Thyroid gland (tissue), 4 donors: ENCODE measurements around the gene RTF1. TPM values are rescaled to one million over a fixed set of nuclear protein-coding genes. Genes with fewer than 3 reads are reported as not detected.

Experiments used
- DNase-seq, 2 donors: peaks; one replicate each; pipeline ENCODE4 v3.0.0-alpha.2; 2019
- H3K27ac ChIP-seq, 3 donors: fragments of 200-600 bp; sonication (generic); 1 replicate in 2 of 3; 2 replicates in 1 of 3; pipeline ENCODE4 v1.5.1; 2016 to 2019; ENCODE audit warnings: mild to moderate bottlenecking in 1 of 3, moderate library complexity in 1 of 3
- H3K27me3 ChIP-seq: fragments of 200-600 bp; sonication (generic); one replicate; pipeline ENCODE4 v1.5.1; 2019
- H3K36me3 ChIP-seq, 2 donors: fragments of 200-600 bp; sonication (generic); one replicate each; pipeline ENCODE4 v1.5.1; 2016 to 2019
- H3K4me1 ChIP-seq, 2 donors: fragments of 200-600 bp; sonication (generic); one replicate each; pipeline ENCODE4 v1.5.1; 2017 to 2019
- H3K4me3 ChIP-seq, 3 donors: fragments of 200-600 bp; sonication (generic); replicated peaks in 1 of 3; 1 replicate in 2 of 3; 2 replicates in 1 of 3; pipeline ENCODE4 v1.5.1; 2016; ENCODE audit warnings: mild to moderate bottlenecking in 1 of 3
- H3K9me3 ChIP-seq: fragments of 200-600 bp; sonication (generic); one replicate; pipeline ENCODE4 v1.5.1; 2017
- CTCF ChIP-seq, 6 experiments: fragments of 200-600 bp in 3 of 6; fragments of 450-650 bp in 3 of 6; sonication (generic) in 3 of 6; IDR thresholded peaks; one replicate each; pipeline ENCODE4 v1.5.1; 2016 to 2019; ENCODE audit warnings: antibody characterized with exemption in 6 of 6, mild to moderate bottlenecking in 2 of 6, inconsistent platforms in 1 of 6, moderate library complexity in 1 of 6
- POLR2A ChIP-seq, 2 donors: fragments of 450-650 bp; IDR thresholded peaks; one replicate each; pipeline ENCODE4 v1.6.1; 2017; ENCODE audit warnings: antibody characterized with exemption in 2 of 2, mild to moderate bottlenecking in 2 of 2, moderate library complexity in 1 of 2
- WGBS, 2 donors: methylation state at CpG; one replicate each; pipeline ENCODE4 v1.1.5; 2017; 5-methylcytosine and 5-hydroxymethylcytosine counted together
- intact Hi-C: fragments of 100-400 bp; cut with DNase I; formaldehyde crosslinking; loops from one replicate; pipeline ENCODE4 v1.15.1; 2023
- total RNA-seq, 4 donors: library from RNA; depleted of rRNA; stranded (reverse); fragments of >200 nt; gene quantifications; one replicate each; pipeline ENCODE4 v1.2.3, GENCODE V29; 2016

The RTF1 gene
- total RNA-seq, 4 donors from 2014 or later = 26.6 to 37.4 (median 35.4) TPM

GRCh38 chr15:41503669-41504010, 86.7 kb downstream of the RTF1 start:
- intact Hi-C loops = no loop called here
- Histone ChIP-seq H3K27me3 (no peaks in the 10 kb centered on the region), H3K4me3 (no peak overlapping the region), H3K9me3 (no peaks in the 10 kb centered on the region), H3K27ac (no peak overlapping the region), H3K4me1 (peaks cover 17 to 23% of the 10 kb centered on the region in 2 donors), H3K36me3 (no peaks in the 10 kb centered on the region)
- TF ChIP-seq POLR2A (IDR thresholded peaks at IDR 0.05) = no peak
- TF ChIP-seq CTCF (IDR thresholded peaks at IDR 0.05) = no peak
- WGBS, 2 donors = 77 to 94% methylated on average over 4 to 5 of the region's 5 CpGs
- DNase-seq = no peak

- Histone ChIP-seq H3K27me3 (no peaks in the 10 kb centered on the region), H3K4me3 (no peak overlapping the region), H3K27ac (no peak overlapping the region), H3K9me3 (no peaks in the 10 kb centered on the region), H3K4me1 (peaks cover 17 to 23% of the 10 kb centered on the region in 2 donors), H3K36me3 (no peaks in the 10 kb centered on the region)
- intact Hi-C loops = no loop called here
- TF ChIP-seq CTCF (IDR thresholded peaks at IDR 0.05) = no peak
- no peak for TF ChIP-seq POLR2A (IDR thresholded peaks at IDR 0.05)
- 90 to 94% methylated on average over 12 to 13 of the region's 13 CpGs for WGBS, 2 donors
- DNase-seq = no peak
These were observed 88.0 kb downstream of the RTF1 start for GRCh38 chr15:41504751-41505492.

- TF ChIP-seq CTCF (IDR thresholded peaks at IDR 0.05) = no peak
- no peak for TF ChIP-seq POLR2A (IDR thresholded peaks at IDR 0.05)
- intact Hi-C loops = no loop called here
- Histone ChIP-seq H3K4me3 (no peak overlapping the region), H3K36me3 (no peaks in the 10 kb centered on the region), H3K9me3 (no peaks in the 10 kb centered on the region), H3K27me3 (no peaks in the 10 kb centered on the region), H3K27ac (no peak overlapping the region), H3K4me1 (peaks cover 17 to 23% of the 10 kb centered on the region in 2 donors)
- no peak for DNase-seq
- 92 to 94% methylated on average over 3 to 4 of the region's 4 CpGs for whole genome bisulfite sequencing, 2 donors
These were observed 88.9 kb downstream of the RTF1 start for GRCh38 chr15:41505776-41506175.

GRCh38 chr15:41506796-41507341, 90.0 kb downstream of the RTF1 start:
- H3K9me3 ChIP-seq = no peaks in the 10 kb centered on the region
- H3K4me1 ChIP-seq = peaks cover 16 to 23% of the 10 kb centered on the region in 2 donors
- peaks cover 3% of the 10 kb centered on the region for H3K27me3 ChIP-seq
- 79 to 84% methylated on average over 10 of the region's 10 CpGs for WGBS, 2 donors
- no peak for DNase-seq
- H3K4me3 ChIP-seq = no peak overlapping the region
- no peak overlapping the region for H3K27ac ChIP-seq
- TF ChIP-seq CTCF (IDR thresholded peaks at IDR 0.05) = no peak
- TF ChIP-seq POLR2A (IDR thresholded peaks at IDR 0.05) = no peak
- intact Hi-C loops = no loop called here
- no peaks in the 10 kb centered on the region for H3K36me3 ChIP-seq

- peak; percentile 91 to 94 for DNase-seq
- intact Hi-C loops = no loop called here
- no peak overlapping the region for H3K4me3 ChIP-seq
- peaks cover 11% of the 10 kb centered on the region for H3K27me3 ChIP-seq
- TF ChIP-seq POLR2A (IDR thresholded peaks at IDR 0.05) (no peak), CTCF (IDR thresholded peaks at IDR 0.05) (no peak)
- no peaks in the 10 kb centered on the region for H3K9me3 ChIP-seq
- peaks cover 17 to 23% of the 10 kb centered on the region in 2 donors for H3K4me1 ChIP-seq
- 60 to 68% methylated on average over 7 of the region's 7 CpGs for WGBS, 2 donors
- no peak overlapping the region for H3K27ac ChIP-seq
- H3K36me3 ChIP-seq = no peaks in the 10 kb centered on the region
These were observed 91.0 kb downstream of the RTF1 start for GRCh38 chr15:41507820-41508290.
